IMR-90 (cell line): ENCODE results near the gene PITX3. TPM values are rescaled to one million over a fixed set of nuclear protein-coding genes. Genes with fewer than 3 reads are reported as not detected.

ENCODE experiments used
- ATAC-seq: fragments of 200-7000 bp; cut with Tn5 transposase; 2 replicates; pipeline ENCODE4 v1.9.1; 2020; ENCODE audit warnings: low read depth, mild to moderate bottlenecking, moderate library complexity
- BruUV-seq: library from RNA; stranded (reverse); fragments of 400-500 nt; replicated peaks from 2 replicates; lab custom pipeline; 2021; lab: Mats Ljungman, UMichigan
- CTCF ChIA-PET: fragments of 300-600 bp; formaldehyde crosslinking; extraction: SDS; loops from one replicate; lab custom pipeline; 2021; ENCODE audit warnings: antibody characterized with exemption; lab: Yijun Ruan, JAX
- POLR2A ChIA-PET: fragments of 300-600 bp; sonication (Branson Sonifier 250); formaldehyde crosslinking; loops from one replicate; lab custom pipeline; 2022; ENCODE audit warnings: antibody characterized with exemption; ENCODE audit not compliant: unreplicated experiment; lab: Charles Lee
- DNase-seq: peaks from one replicate; pipeline ENCODE4 v3.0.0; 2013
- H2AFZ ChIP-seq: replicated peaks from 2 replicates; pipeline ENCODE3; 2013; ENCODE audit warnings: low read length, mild to moderate bottlenecking; ENCODE audit not compliant: poor library complexity
- H2AK5ac ChIP-seq: 2 replicates; pipeline ENCODE4 v1.6.1; 2013; ENCODE audit warnings: low read depth, low read length, inconsistent platforms
- H2AK9ac ChIP-seq: replicated peaks from 2 replicates; pipeline ENCODE3; 2013; ENCODE audit warnings: mild to moderate bottlenecking, low read depth, low read length, moderate library complexity; ENCODE audit not compliant: poor library complexity
- H2BK120ac ChIP-seq: 2 replicates; pipeline ENCODE4 v1.6.1; 2013; ENCODE audit warnings: low read depth, low read length, inconsistent platforms
- H2BK15ac ChIP-seq: 3 replicates; pipeline ENCODE4 v1.6.1; 2013; ENCODE audit warnings: low read depth, low read length, inconsistent platforms
- H2BK20ac ChIP-seq: 2 replicates; pipeline ENCODE4 v1.6.1; 2013; ENCODE audit warnings: low read depth, mild to moderate bottlenecking, inconsistent platforms, low read length, moderate library complexity
- H2BK5ac ChIP-seq: 2 replicates; pipeline ENCODE4 v1.6.1; 2013; ENCODE audit warnings: mild to moderate bottlenecking, low read depth, low read length, inconsistent platforms; ENCODE audit not compliant: poor library complexity, severe bottlenecking
- H3K14ac ChIP-seq: replicated peaks from 2 replicates; pipeline ENCODE4 v1.6.1; 2013; ENCODE audit warnings: low read depth, low read length, inconsistent platforms
- H3K18ac ChIP-seq: 2 replicates; pipeline ENCODE4 v1.6.1; 2013; ENCODE audit warnings: low read depth, low read length, control low read depth
- H3K23ac ChIP-seq: 2 replicates; pipeline ENCODE4 v1.6.1; 2013; ENCODE audit warnings: low read depth, low read length, inconsistent platforms
- H3K27ac ChIP-seq: 2 replicates; pipeline ENCODE4 v1.5.1; 2013; ENCODE audit warnings: mild to moderate bottlenecking, control low read depth, low read length; ENCODE audit not compliant: insufficient read depth
- H3K27me3 ChIP-seq: 2 replicates; pipeline ENCODE4 v1.6.1; 2013; ENCODE audit warnings: low read length; ENCODE audit not compliant: control insufficient read depth, insufficient read depth
- H3K36me3 ChIP-seq: 2 replicates; pipeline ENCODE4 v1.6.1; 2013; ENCODE audit warnings: low read length, mixed read lengths; ENCODE audit not compliant: control insufficient read depth, insufficient read depth
- H3K4ac ChIP-seq: 2 replicates; pipeline ENCODE4 v1.6.1; 2013; ENCODE audit warnings: low read depth, low read length, inconsistent platforms
- H3K4me1 ChIP-seq: 2 replicates; pipeline ENCODE4 v1.6.1; 2013; ENCODE audit warnings: low read length, mixed read lengths; ENCODE audit not compliant: control insufficient read depth, insufficient read depth
- H3K4me2 ChIP-seq: 2 replicates; pipeline ENCODE4 v1.6.1; 2013; ENCODE audit warnings: low read depth, mild to moderate bottlenecking, control low read depth, low read length, moderate library complexity
- H3K4me3 ChIP-seq: 2 replicates; pipeline ENCODE4 v1.5.1; 2013; ENCODE audit warnings: low read depth, mild to moderate bottlenecking, control low read depth, low read length, moderate library complexity; ENCODE audit not compliant: insufficient read depth
- H3K56ac ChIP-seq: 2 replicates; pipeline ENCODE4 v1.6.1; 2013; ENCODE audit warnings: low read length, inconsistent platforms; ENCODE audit not compliant: insufficient read depth; ENCODE audit errors: extremely low read depth
- H3K79me1 ChIP-seq, 2 experiments: 2 replicates each; pipeline ENCODE4 v1.6.1; 2013; ENCODE audit warnings: low read length in 2 of 2, inconsistent platforms in 1 of 2, low read depth in 1 of 2
- H3K9ac ChIP-seq: 2 replicates; pipeline ENCODE4 v1.6.1; 2013; ENCODE audit warnings: low read depth, low read length, control low read depth
- H3K9me1 ChIP-seq: 2 replicates; pipeline ENCODE4 v1.6.1; 2013; ENCODE audit warnings: low read length, inconsistent platforms; ENCODE audit not compliant: insufficient read depth
- H3K9me3 ChIP-seq: 2 replicates; pipeline ENCODE4 v1.6.1; 2013; ENCODE audit warnings: low read length; ENCODE audit not compliant: control insufficient read depth, insufficient read depth
- H4K20me1 ChIP-seq: 2 replicates; pipeline ENCODE4 v1.6.1; 2013; ENCODE audit warnings: low read length, inconsistent platforms; ENCODE audit not compliant: insufficient read depth
- H4K5ac ChIP-seq: 2 replicates; pipeline ENCODE4 v1.6.1; 2013; ENCODE audit warnings: mild to moderate bottlenecking, low read depth, low read length, control low read depth
- H4K8ac ChIP-seq, 2 experiments: 2 replicates each; pipeline ENCODE4 v1.6.1; 2013; ENCODE audit warnings: low read depth in 2 of 2, low read length in 2 of 2, control low read depth in 1 of 2, inconsistent platforms in 1 of 2
- H4K91ac ChIP-seq: 2 replicates; pipeline ENCODE4 v1.6.1; 2013; ENCODE audit warnings: low read depth, low read length, inconsistent platforms; ENCODE audit not compliant: insufficient read depth
- BHLHE40 ChIP-seq: fragments of 150-350 bp; IDR thresholded peaks from 2 replicates; pipeline ENCODE4 v1.6.1; 2016; ENCODE audit warnings: mild to moderate bottlenecking, low read depth, low read length
- CTCF ChIP-seq: conservative IDR thresholded peaks from 2 replicates; pipeline ENCODE4 v1.5.1; 2012; ENCODE audit warnings: mild to moderate bottlenecking, low read depth, low read length, improper control_type of control experiment
- MXI1 ChIP-seq: IDR thresholded peaks from 2 replicates; pipeline ENCODE4 v1.6.1; 2012; ENCODE audit warnings: low read depth, mild to moderate bottlenecking, low read length, moderate library complexity, borderline replicate concordance
- NFE2L2 ChIP-seq: fragments of 150-350 bp; IDR thresholded peaks from 2 replicates; pipeline ENCODE4 v1.6.1; 2016; ENCODE audit warnings: low read depth, mild to moderate bottlenecking, low read length
- POLR2A ChIP-seq: IDR thresholded peaks from 2 replicates; pipeline ENCODE4 v1.6.1; 2012; ENCODE audit warnings: mild to moderate bottlenecking, low read depth, low read length
- RFX5 ChIP-seq: IDR thresholded peaks from 2 replicates; pipeline ENCODE4 v1.8.0; 2012; ENCODE audit warnings: low read depth, mild to moderate bottlenecking, low read length, moderate library complexity
- WGBS, 2 experiments: methylation state at CpG; one replicate each; pipeline versions ENCODE4 v1.1.5 to v1.1.7; 2013; ENCODE audit warnings: missing lambda C conversion rate in 2 of 2; ENCODE audit not compliant: insufficient read length in 1 of 2; ENCODE audit errors: extremely low coverage in 2 of 2; 5-methylcytosine and 5-hydroxymethylcytosine counted together
- dilution Hi-C: fragments of 300-500 bp; cut with HindIII; formaldehyde crosslinking; loops from one replicate; pipeline ENCODE4 v1.14.3; 2018; ENCODE audit warnings: low sequenced_read_pairs; ENCODE audit not compliant: unreplicated experiment
- in situ Hi-C: fragments of 300-500 bp; cut with MboI; formaldehyde crosslinking; loops from 3 replicates; pipeline ENCODE4 v1.14.3; 2019; ENCODE audit warnings: low sequenced_read_pairs, inconsistent platforms, mixed read lengths
- intact Hi-C: fragments of 100-400 bp; cut with micrococcal nuclease; formaldehyde crosslinking; loops from 2 replicates; pipeline ENCODE4 v1.10.0; 2022
- polyA plus RNA-seq, 3 experiments: library from polyadenylated mRNA; depleted of rRNA; stranded (reverse); fragments of >200 nt; gene quantifications; 2 replicates each; pipeline ENCODE4 v1.2.3, GENCODE V29; 2012; ENCODE audit warnings: low replicate concordance in 1 of 3
- total RNA-seq: library from RNA; depleted of rRNA; stranded (reverse); fragments of >200 nt; gene quantifications from 2 replicates; pipeline ENCODE4 v1.2.3, GENCODE V29; 2012

The PITX3 gene
- total and polyA plus RNA-seq, 2 of the 4 experiments (the other 2 are of a cell fraction): not detected

DNA sequence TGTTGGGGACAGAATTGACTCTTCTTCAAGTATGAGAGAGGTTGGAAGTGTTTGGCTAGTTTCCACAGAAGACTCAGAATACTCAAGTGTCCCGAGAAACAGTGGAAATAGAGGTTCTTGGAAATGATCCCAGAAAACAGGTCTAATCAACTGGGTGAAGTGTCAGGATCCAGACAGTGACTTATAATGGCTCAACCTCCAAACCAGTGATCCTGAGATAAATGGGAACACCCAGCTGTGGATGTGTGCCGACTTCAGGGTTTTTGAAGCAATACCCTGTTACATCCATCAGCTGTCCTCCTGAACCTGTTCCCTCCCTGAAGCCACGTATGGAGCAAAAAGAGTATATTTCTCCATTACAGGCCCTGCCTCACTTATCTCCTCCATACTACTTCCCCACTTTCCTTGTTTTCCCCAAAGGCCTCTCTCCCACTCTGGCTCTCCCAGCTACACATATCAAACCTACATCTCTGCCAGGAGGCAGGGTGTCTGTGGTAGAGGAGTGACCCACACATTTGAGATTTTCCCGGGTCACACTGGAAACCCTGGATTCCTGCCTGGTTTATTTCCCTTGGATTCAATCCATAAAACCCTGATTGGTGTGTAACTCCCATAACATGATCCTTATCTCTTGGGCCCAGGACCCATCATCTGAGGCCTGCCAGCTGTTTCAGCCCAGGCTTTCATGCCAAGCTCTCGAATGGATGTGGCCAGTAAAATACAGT lies 32.8 kb downstream of the PITX3 start:
- no peak overlapping the region for H4K5ac ChIP-seq
- peaks cover 4% of the 10 kb centered on the region for H3K27me3 ChIP-seq
- H3K4me1 ChIP-seq: peaks cover 6% of the 10 kb centered on the region; the same call in 1 of the 2 replicates
- no peak overlapping the region for H4K8ac ChIP-seq
- no peak overlapping the region for H4K91ac ChIP-seq
- H2BK120ac ChIP-seq: no peak overlapping the region
- BruUV-seq: no TSS peak
- WGBS, 2 experiments: no CpG with 5 or more reads among the region's 5 CpGs
- no peak overlapping the region for H3K23ac ChIP-seq
- in situ Hi-C loops: no loop called here
- TF ChIP-seq POLR2A (no peak), MXI1 (no peak), RFX5 (no peak), BHLHE40 (no peak), CTCF (no peak), NFE2L2 (no peak)
- POLR2A ChIA-PET: interaction anchor here (0.6 kb wide), 1 partner anchor 1142 kb away, joined by 5 read pairs; no protein-coding TSS in a partner anchor
- H3K4ac ChIP-seq: no peak overlapping the region
- H2AK9ac ChIP-seq: no peak overlapping the region
- H3K18ac ChIP-seq: no peak overlapping the region
- intact Hi-C loops: no loop called here
- H2AK5ac ChIP-seq: no peak overlapping the region
- H3K14ac ChIP-seq: no peak overlapping the region
- DNase-seq (peak; percentile 52), ATAC-seq (peak; percentile 69)
- dilution Hi-C loops: no loop called here
- H2BK20ac ChIP-seq: no peak overlapping the region
- no peak overlapping the region; the same call in 1 of the 2 replicates for H3K4me2 ChIP-seq
- H3K27ac ChIP-seq: no peak overlapping the region
- H3K56ac ChIP-seq: no peak overlapping the region
- H3K9me1 ChIP-seq: no peaks in the 10 kb centered on the region
- no peak overlapping the region for H2AFZ ChIP-seq
- no peaks in the 10 kb centered on the region for H3K36me3 ChIP-seq
- no peak overlapping the region for H2BK15ac ChIP-seq
- no peak overlapping the region for H3K9ac ChIP-seq
- H3K9me3 ChIP-seq: peaks cover 8% of the 10 kb centered on the region
- CTCF ChIA-PET: interaction anchor here (0.6 kb wide), 1 partner anchor 205 kb away, joined by 3 read pairs; no protein-coding TSS in a partner anchor
- H4K20me1 ChIP-seq: no peaks in the 10 kb centered on the region
- no peaks in the 10 kb centered on the region for H3K79me1 ChIP-seq
- no peak overlapping the region for H3K4me3 ChIP-seq
- no peak overlapping the region for H2BK5ac ChIP-seq
